Fibroblast of villous mesenchyme (primary cell): ENCODE measurements around the gene CRNKL1. TPM values are rescaled to one million over a fixed set of nuclear protein-coding genes. Genes with fewer than 3 reads are reported as not detected.
A peak's percentile ranks its signal among the peaks of the same experiment; 100 is the strongest.

Experiments used
- DNase-seq: peaks from one replicate; pipeline ENCODE4 v3.0.0-alpha.2; 2010; ENCODE audit warnings: low read depth
- H3K4me3 ChIP-seq: 2 replicates; pipeline ENCODE4 v1.5.1; 2011; ENCODE audit warnings: low read depth, mild to moderate bottlenecking, low read length
- CTCF ChIP-seq: IDR thresholded peaks from 2 replicates; pipeline ENCODE4 v1.5.1; 2012; ENCODE audit warnings: low read depth, mild to moderate bottlenecking, low read length; ENCODE audit not compliant: insufficient read depth
- total RNA-seq: library from RNA; depleted of rRNA; stranded (reverse); fragments of >200 nt; gene quantifications from 2 replicates; pipeline ENCODE4 v1.2.3, GENCODE V29; 2012

The CRNKL1 gene
- total RNA-seq, 1 donor = 31.1 TPM

- TF ChIP-seq CTCF = no peak
- no peak overlapping the region for H3K4me3 ChIP-seq
Measured at GRCh38 chr20:20036756-20037155, 15.5 kb downstream of the CRNKL1 start.

DNA sequence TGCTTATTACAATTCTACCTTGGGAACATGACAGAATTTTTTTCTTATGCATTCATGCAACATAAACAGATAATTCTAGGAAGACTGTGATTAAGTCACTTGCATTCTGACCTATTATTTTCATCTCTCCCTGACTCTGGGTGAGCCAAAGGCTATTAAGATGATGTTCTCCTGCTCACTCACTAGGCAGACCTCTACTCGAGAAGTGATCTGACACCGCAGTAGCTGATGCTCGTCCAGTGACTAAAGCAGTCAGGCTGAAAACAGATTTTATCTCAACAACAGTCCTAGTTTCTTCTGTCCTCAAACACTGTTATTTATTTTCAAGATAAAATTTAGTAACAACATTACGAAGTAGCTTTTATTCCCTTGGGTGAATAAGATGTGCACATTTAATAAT lies 17.8 kb downstream of the CRNKL1 start:
- H3K4me3 ChIP-seq = no peak overlapping the region
- DNase-seq = peak; percentile 87
- TF ChIP-seq CTCF = no peak

More at GRCh38 chr20:20036756-20037155, 15.5 kb downstream of the CRNKL1 start:
- DNase-seq = no peak

GRCh38 chr20:20031790-20032189 lies 20.5 kb downstream of the CRNKL1 start:
- TF ChIP-seq CTCF = no peak
- DNase-seq = no peak
- H3K4me3 ChIP-seq = no peak overlapping the region

GRCh38 chr20:20027284-20027683 lies 25.0 kb downstream of the CRNKL1 start:
- no peak for DNase-seq
- TF ChIP-seq CTCF = no peak
- H3K4me3 ChIP-seq = no peak overlapping the region

DNA sequence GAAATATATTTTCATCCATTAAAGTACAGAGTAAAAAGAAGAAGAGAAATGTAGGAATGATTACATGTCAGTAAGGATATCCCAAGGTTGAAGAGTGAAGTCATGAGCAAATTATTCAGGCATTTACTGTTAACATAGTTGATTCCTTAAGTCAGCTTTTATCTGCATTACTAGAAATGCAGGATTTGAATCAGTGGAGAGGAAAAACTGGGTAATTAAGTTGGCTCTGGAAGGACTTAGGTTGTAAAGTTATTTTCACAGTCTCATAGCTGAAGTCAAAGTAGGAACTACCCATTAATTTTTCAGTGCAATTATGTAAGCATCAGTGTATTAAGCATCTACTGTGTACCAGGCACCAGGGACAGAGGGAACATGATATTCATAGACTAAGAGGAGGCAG lies 27.3 kb downstream of the CRNKL1 start:
- H3K4me3 ChIP-seq = no peak overlapping the region
- no peak for TF ChIP-seq CTCF
- DNase-seq = no peak

- no peak for DNase-seq
- H3K4me3 ChIP-seq = no peak overlapping the region
- TF ChIP-seq CTCF = no peak
Measured at GRCh38 chr20:20023395-20023794, 28.9 kb downstream of the CRNKL1 start.

DNA sequence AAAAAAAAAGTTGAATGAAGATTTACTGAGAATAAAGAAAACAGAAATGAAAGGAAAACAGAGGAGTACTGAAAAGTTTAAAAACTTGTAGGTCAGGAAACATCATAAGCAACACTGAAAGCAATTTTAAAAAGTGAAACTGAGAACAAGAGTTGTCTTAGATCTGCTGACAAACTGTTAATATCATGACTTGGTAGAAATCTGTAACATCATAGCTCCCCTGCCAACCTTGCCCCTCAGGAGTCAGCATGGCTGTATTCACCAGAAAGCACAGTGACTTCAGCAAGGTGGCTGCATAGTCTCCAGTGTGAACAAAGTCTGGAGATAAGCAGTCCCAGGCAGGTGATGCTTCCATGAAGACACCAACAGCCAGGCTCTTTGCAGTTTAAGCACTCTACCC lies 29.8 kb downstream of the CRNKL1 start:
- H3K4me3 ChIP-seq = no peak overlapping the region
- no peak for TF ChIP-seq CTCF
- no peak for DNase-seq
